Endodermal cell (in vitro differentiated cells): ENCODE data around the gene SRPK3. TPM values are rescaled to one million over a fixed set of nuclear protein-coding genes. Genes with fewer than 3 reads are reported as not detected.
A peak's percentile ranks its signal among the peaks of the same experiment; 100 is the strongest.

Source experiments
- DNase-seq: peaks from one replicate; pipeline ENCODE4 v3.0.0-alpha.2; 2017
- H3K27ac ChIP-seq: 2 replicates; pipeline ENCODE4 v1.5.1; 2013; ENCODE audit warnings: mild to moderate bottlenecking, low read depth, low read length, moderate library complexity
- H3K27me3 ChIP-seq: 2 replicates; pipeline ENCODE4 v1.6.1; 2013; ENCODE audit warnings: mild to moderate bottlenecking, low read length, moderate library complexity; ENCODE audit not compliant: insufficient read depth, control insufficient read depth, poor library complexity, severe bottlenecking
- H3K36me3 ChIP-seq: 2 replicates; pipeline ENCODE4 v1.7.0; 2013; ENCODE audit warnings: mild to moderate bottlenecking, low read length, moderate library complexity; ENCODE audit not compliant: control insufficient read depth, insufficient read depth
- H3K4me1 ChIP-seq: one replicate; pipeline ENCODE4 v1.7.0; 2013; ENCODE audit warnings: low read length; ENCODE audit not compliant: control insufficient read depth, insufficient read depth
- H3K4me3 ChIP-seq: 2 replicates; pipeline ENCODE4 v1.5.1; 2013; ENCODE audit warnings: mild to moderate bottlenecking, low read length, moderate library complexity
- H3K9ac ChIP-seq: 2 replicates; pipeline ENCODE4 v1.6.1; 2013; ENCODE audit warnings: mild to moderate bottlenecking, low read length, moderate library complexity; ENCODE audit not compliant: poor library complexity, severe bottlenecking; ENCODE audit errors: extremely low read depth
- H3K9me3 ChIP-seq: 2 replicates; pipeline ENCODE4 v1.6.1; 2013; ENCODE audit warnings: mild to moderate bottlenecking, low read length, moderate library complexity; ENCODE audit not compliant: control insufficient read depth
- H3K27ac Mint-ChIP-seq: 2 replicates; pipeline ENCODE4 v1.8.0; 2020; ENCODE audit warnings: mixed read lengths
- H3K27me3 Mint-ChIP-seq: 2 replicates; pipeline ENCODE4 v1.8.0; 2021; ENCODE audit warnings: mild to moderate bottlenecking, mixed read lengths; ENCODE audit not compliant: insufficient read depth
- H3K36me3 Mint-ChIP-seq: 2 replicates; pipeline ENCODE4 v1.8.0; 2020; ENCODE audit warnings: low read depth, mixed read lengths
- H3K4me1 Mint-ChIP-seq: 2 replicates; pipeline ENCODE4 v1.8.0; 2020; ENCODE audit warnings: mixed read lengths
- H3K4me3 Mint-ChIP-seq: 2 replicates; pipeline ENCODE4 v1.8.0; 2020; ENCODE audit warnings: mild to moderate bottlenecking, moderate library complexity, mixed read lengths
- H3K9me3 Mint-ChIP-seq: 2 replicates; pipeline ENCODE4 v1.8.0; 2020; ENCODE audit warnings: mild to moderate bottlenecking, mixed read lengths
- CTCF ChIP-seq: fragments of 200-600 bp; sonication (generic); conservative IDR thresholded peaks from 2 replicates; pipeline ENCODE4 v1.5.0; 2021; ENCODE audit warnings: antibody characterized with exemption, mild to moderate bottlenecking
- WGBS, 2 experiments: methylation state at CpG; one replicate each; pipeline versions ENCODE4 v1.1.5 to v1.1.7; 2013; ENCODE audit warnings: missing lambda C conversion rate in 2 of 2, mixed read lengths in 1 of 2; ENCODE audit not compliant: insufficient coverage in 1 of 2, insufficient read length in 1 of 2; 5-methylcytosine and 5-hydroxymethylcytosine counted together
- total RNA-seq, 2 donors: library from RNA; stranded (reverse); fragmentation: NEBNext Ultra II Directional in 1 of 2; extraction: Animal tissue kit (Norgen Biotek cat#: 25700) in 1 of 2; gene quantifications; 2 replicates in 1 of 2; 3 replicates in 1 of 2; pipeline ENCODE4 v1.2.1, GENCODE V29; 2021

SRPK3 gene
- total RNA-seq, 2 donors from 2014 or later: not detected

DNA sequence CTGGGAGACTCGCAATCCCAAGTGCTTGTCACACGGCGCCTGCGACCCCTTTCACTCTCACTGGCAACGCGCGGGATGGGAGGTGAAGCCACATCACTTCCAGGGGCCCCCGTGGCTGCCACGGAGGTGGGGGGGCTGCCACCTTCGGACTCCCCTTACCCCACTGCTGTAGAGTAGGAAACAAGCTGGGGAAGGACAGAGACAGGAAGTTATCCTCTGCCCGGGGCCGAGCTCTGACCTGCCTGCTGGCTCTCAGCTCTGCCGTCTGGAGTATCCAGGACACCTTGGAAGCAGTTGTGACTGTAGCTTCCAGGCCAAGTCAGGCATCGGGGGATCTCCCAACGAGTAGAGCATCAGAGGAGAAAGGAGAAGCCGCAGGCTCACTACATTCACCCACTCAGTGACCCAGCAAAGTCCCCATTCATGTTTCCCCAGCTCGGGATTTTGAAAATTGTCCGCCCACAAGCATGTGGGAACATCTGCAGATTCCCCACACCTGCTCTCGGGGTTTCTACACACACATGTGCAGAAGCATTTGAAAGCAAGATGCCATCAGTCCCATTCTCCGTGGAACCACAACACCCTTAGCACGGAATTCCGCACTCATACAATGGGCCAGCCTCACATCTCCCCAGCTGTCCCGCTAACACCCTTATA is 38.7 kb downstream of the SRPK3 start:
- peak; percentile 68 for DNase-seq
- Mint-ChIP-seq H3K4me3 (peak overlapping the region; percentile 49), H3K4me1 (peaks cover 3% of the 10 kb centered on the region), H3K36me3 (no peaks in the 10 kb centered on the region), H3K27me3 (no peaks in the 10 kb centered on the region), H3K9me3 (peaks cover 66% of the 10 kb centered on the region), H3K27ac (peak overlapping the region; percentile 87)
- Histone ChIP-seq H3K9me3 (no peaks in the 10 kb centered on the region), H3K4me1 (no peaks in the 10 kb centered on the region), H3K27ac (peak overlapping the region; percentile 86), H3K27me3 (no peaks in the 10 kb centered on the region), H3K36me3 (no peaks in the 10 kb centered on the region), H3K9ac (peak overlapping the region; percentile 20), H3K4me3 (peak overlapping the region; percentile 29)
- 49 to 100% methylated on average over 3 to 19 of the region's 23 CpGs for WGBS, 2 experiments
- no peak for TF ChIP-seq CTCF

GRCh38 chrX:153820601-153821000 is 39.8 kb downstream of the SRPK3 start:
- Mint-ChIP-seq H3K27me3 (no peaks in the 10 kb centered on the region), H3K9me3 (peaks cover 67% of the 10 kb centered on the region)

GRCh38 chrX:153821066-153821465 is 40.2 kb downstream of the SRPK3 start:
- peak overlapping the region; percentile 26 for H3K27ac Mint-ChIP-seq
- no peak for TF ChIP-seq CTCF
- H3K4me1 ChIP-seq: no peaks in the 10 kb centered on the region
- peaks cover 3% of the 10 kb centered on the region for H3K4me1 Mint-ChIP-seq
- H3K27me3 ChIP-seq: no peaks in the 10 kb centered on the region
- no peak overlapping the region for H3K27ac ChIP-seq
- 84 to 93% methylated on average over 2 to 9 of the region's 9 CpGs for WGBS, 2 experiments
- no peaks in the 10 kb centered on the region for H3K9me3 ChIP-seq
- no peak for DNase-seq
- H3K4me3 Mint-ChIP-seq: no peak overlapping the region
- H3K27me3 Mint-ChIP-seq: no peaks in the 10 kb centered on the region
- peaks cover 71% of the 10 kb centered on the region for H3K9me3 Mint-ChIP-seq
- H3K36me3 Mint-ChIP-seq: no peaks in the 10 kb centered on the region
- H3K36me3 ChIP-seq: no peaks in the 10 kb centered on the region
- no peak overlapping the region for H3K9ac ChIP-seq
- no peak overlapping the region for H3K4me3 ChIP-seq

More at GRCh38 chrX:153820601-153821000, 39.8 kb downstream of the SRPK3 start:
- no peak overlapping the region for H3K27ac ChIP-seq
- H3K4me1 Mint-ChIP-seq: peaks cover 3% of the 10 kb centered on the region
- no peak overlapping the region for H3K4me3 ChIP-seq
- no peak for TF ChIP-seq CTCF
- no peak overlapping the region for H3K4me3 Mint-ChIP-seq
- no peaks in the 10 kb centered on the region for H3K36me3 Mint-ChIP-seq
- no peak overlapping the region for H3K9ac ChIP-seq
- H3K36me3 ChIP-seq: no peaks in the 10 kb centered on the region
- H3K27ac Mint-ChIP-seq: no peak overlapping the region
- 73 to 93% methylated on average over 3 to 7 of the region's 7 CpGs for WGBS, 2 experiments
- no peaks in the 10 kb centered on the region for H3K9me3 ChIP-seq
- peak; percentile 42 for DNase-seq
- H3K27me3 ChIP-seq: no peaks in the 10 kb centered on the region
- no peaks in the 10 kb centered on the region for H3K4me1 ChIP-seq
